Measurements from ENCODE around the gene TEX50.
"Not testable (repeated sequence)": the region's sequence is repeated elsewhere in the genome, so short reads cannot be mapped to it uniquely, and the experiment has no call there.

TEX50 gene

DNA sequence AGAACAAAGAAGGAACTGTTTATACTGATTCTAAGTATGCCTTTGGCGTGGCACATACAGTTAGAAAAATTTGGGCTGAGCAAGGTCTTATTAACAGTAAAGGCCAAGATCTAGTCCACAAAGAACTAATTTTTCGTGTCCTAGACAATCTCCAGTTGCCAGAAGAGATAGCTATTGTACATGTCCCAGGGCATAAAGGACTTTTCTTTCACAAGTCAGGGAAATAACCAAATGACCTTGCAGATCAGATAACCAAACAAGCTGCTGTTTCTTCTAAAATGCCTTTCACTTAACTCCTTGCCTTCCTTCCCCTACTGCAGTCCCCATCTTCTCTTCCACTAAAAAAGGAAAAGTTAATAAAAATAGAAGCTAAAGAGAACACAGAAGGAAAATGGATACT, 4.0 kb downstream of the TEX50 start:
- Mint-ChIP-seq H3K4me3 (no peak overlapping the region), H3K9me3 (peaks cover 9% of the 10 kb centered on the region), H3K27ac (no peak overlapping the region), H3K27me3 (no peaks in the 10 kb centered on the region), H3K4me1 (ENCODE audit: low read depth) (no peaks in the 10 kb centered on the region), H3K36me3 (ENCODE audit: low read depth) (no peaks in the 10 kb centered on the region)
- DNase-seq = no peak

DNA sequence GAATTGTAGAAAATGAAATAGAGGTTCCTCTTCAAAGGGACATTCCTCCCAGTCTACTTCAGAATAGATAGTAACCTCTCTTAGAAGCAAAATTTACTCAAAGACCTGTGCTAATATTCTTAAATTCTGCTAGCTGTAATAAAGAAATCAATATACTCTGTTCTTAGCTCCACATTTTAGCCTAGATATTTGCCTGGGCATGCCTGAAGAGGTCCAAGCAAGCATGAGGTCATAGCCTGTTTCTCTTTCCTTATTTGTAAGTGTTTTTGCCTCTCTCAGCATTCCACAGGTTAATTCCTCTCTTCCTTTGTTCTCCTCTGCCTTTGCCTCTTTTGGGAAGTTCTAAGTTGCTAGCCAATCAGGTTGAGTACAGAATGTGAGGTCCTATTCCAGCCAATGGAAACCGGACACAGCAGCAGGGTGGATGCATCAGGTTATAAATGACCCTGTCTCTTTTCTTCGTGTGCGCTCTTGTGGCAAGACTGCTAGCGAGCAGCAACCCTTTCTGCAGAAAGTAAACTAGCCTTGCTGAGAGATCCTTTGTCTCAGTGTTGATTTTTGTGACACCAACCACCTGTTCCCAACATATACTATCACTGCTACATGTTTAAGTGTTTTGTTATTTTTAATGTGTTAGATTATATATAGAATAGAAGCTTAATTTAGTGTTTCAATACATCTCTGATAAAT, 7.5 kb downstream of the TEX50 start:
- not testable (repeated sequence) for DNase-seq; H3K27me3 Mint-ChIP-seq; H3K4me3 Mint-ChIP-seq; H3K9me3 Mint-ChIP-seq; H3K27ac Mint-ChIP-seq; H3K36me3 Mint-ChIP-seq (ENCODE audit: low read depth); H3K4me1 Mint-ChIP-seq (ENCODE audit: low read depth)

- Mint-ChIP-seq H3K4me1 (ENCODE audit: low read depth) (no peaks in the 10 kb centered on the region), H3K36me3 (ENCODE audit: low read depth) (no peaks in the 10 kb centered on the region), H3K27me3 (no peaks in the 10 kb centered on the region), H3K27ac (no peak overlapping the region), H3K9me3 (no peaks in the 10 kb centered on the region), H3K4me3 (no peak overlapping the region)
- no peak for DNase-seq
Measured at GRCh38 chr1:173646656-173647055, 11.5 kb downstream of the TEX50 start.

DNA sequence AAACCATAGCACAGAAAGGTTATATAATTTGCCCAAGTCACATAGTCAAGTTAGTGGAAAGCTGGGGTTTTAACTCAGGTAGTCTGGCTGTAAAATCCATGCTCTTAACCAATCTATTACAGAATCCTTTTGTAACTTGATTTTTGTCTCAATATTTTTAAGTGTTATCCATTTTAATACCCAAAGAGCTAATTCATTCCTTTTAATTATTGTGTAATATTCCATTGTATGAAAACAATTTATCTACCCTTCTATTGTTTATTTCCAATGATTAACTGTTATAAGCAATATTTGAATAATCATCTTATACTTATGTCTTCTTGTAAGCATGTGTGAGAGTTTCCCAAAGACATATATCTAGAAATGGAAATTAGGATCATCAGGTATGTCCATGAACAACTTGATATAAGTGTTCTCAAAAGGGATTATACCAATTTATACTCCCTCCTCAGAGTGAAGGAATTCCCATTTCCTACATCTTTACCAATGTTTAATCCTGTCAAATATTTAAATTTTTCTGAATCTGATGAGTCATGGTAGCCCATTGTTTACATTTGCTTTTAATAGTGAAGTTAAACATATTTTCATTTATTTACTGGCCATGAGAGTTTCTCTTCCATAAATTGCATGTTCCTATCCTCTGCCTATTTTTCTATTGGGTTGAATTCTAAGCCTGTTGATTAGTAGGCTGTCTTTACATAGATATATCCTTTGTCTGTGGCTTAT, 13.9 kb downstream of the TEX50 start:
- H3K27ac Mint-ChIP-seq = no peak overlapping the region
- no peaks in the 10 kb centered on the region for H3K27me3 Mint-ChIP-seq
- no peaks in the 10 kb centered on the region for H3K9me3 Mint-ChIP-seq

DNA sequence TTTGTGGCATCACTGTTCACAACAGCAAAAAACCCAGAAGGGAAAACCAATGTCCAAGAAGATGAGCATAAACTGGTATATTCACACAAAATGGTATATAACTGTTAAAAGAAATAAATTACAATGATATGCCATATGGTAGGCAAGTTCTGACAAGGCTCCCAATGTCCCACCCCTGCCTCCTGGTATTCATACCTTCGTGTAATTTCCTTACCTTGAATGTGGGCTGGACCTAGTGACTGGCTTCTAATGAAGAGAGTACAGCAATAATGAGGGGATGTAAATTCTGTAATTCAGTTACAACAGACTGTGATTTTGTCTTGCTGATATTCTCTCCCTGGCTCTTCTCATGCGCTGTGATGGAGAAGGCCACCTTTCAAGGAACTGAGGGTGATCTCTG, 25.2 kb downstream of the TEX50 start:
- H3K36me3 Mint-ChIP-seq (ENCODE audit: low read depth) = no peaks in the 10 kb centered on the region
- no peak for DNase-seq
- no peaks in the 10 kb centered on the region for H3K4me1 Mint-ChIP-seq (ENCODE audit: low read depth)
- H3K27ac Mint-ChIP-seq = no peak overlapping the region
- H3K9me3 Mint-ChIP-seq = peaks cover 7% of the 10 kb centered on the region
- H3K4me3 Mint-ChIP-seq = no peak overlapping the region
- H3K27me3 Mint-ChIP-seq = peaks cover 6% of the 10 kb centered on the region

More for the DNA sequence above, 13.9 kb downstream of the TEX50 start:
- no peaks in the 10 kb centered on the region for H3K36me3 Mint-ChIP-seq (ENCODE audit: low read depth)
- no peaks in the 10 kb centered on the region for H3K4me1 Mint-ChIP-seq (ENCODE audit: low read depth)
- DNase-seq = no peak
- no peak overlapping the region for H3K4me3 Mint-ChIP-seq

- Mint-ChIP-seq H3K36me3 (ENCODE audit: low read depth) (no peaks in the 10 kb centered on the region), H3K4me3 (no peak overlapping the region), H3K27me3 (peaks cover 2% of the 10 kb centered on the region), H3K27ac (no peak overlapping the region), H3K9me3 (peaks cover 3% of the 10 kb centered on the region), H3K4me1 (ENCODE audit: low read depth) (no peaks in the 10 kb centered on the region)
- DNase-seq = no peak
Measured at GRCh38 chr1:173661271-173661670, 26.1 kb downstream of the TEX50 start.

- H3K36me3 Mint-ChIP-seq (ENCODE audit: low read depth) = no peaks in the 10 kb centered on the region
Measured at GRCh38 chr1:173661763-173662162, 26.6 kb downstream of the TEX50 start.

GRCh38 chr1:173663159-173663558, 28.0 kb downstream of the TEX50 start:
- H3K4me3 Mint-ChIP-seq = no peak overlapping the region

More at GRCh38 chr1:173661763-173662162, 26.6 kb downstream of the TEX50 start:
- H3K9me3 Mint-ChIP-seq = no peaks in the 10 kb centered on the region
- H3K27ac Mint-ChIP-seq = no peak overlapping the region
- no peaks in the 10 kb centered on the region for H3K4me1 Mint-ChIP-seq (ENCODE audit: low read depth)
- no peak overlapping the region for H3K4me3 Mint-ChIP-seq
- H3K27me3 Mint-ChIP-seq = no peaks in the 10 kb centered on the region
- no peak for DNase-seq

GRCh38 chr1:173666646-173667045, 31.5 kb downstream of the TEX50 start:
- H3K27me3 Mint-ChIP-seq = peaks cover 40% of the 10 kb centered on the region
- no peak for DNase-seq

More at GRCh38 chr1:173663159-173663558, 28.0 kb downstream of the TEX50 start:
- peaks cover 8% of the 10 kb centered on the region for H3K27me3 Mint-ChIP-seq
- H3K4me1 Mint-ChIP-seq (ENCODE audit: low read depth) = no peaks in the 10 kb centered on the region
- no peak for DNase-seq
- H3K27ac Mint-ChIP-seq = no peak overlapping the region
- no peaks in the 10 kb centered on the region for H3K36me3 Mint-ChIP-seq (ENCODE audit: low read depth)
- H3K9me3 Mint-ChIP-seq = no peaks in the 10 kb centered on the region

DNA sequence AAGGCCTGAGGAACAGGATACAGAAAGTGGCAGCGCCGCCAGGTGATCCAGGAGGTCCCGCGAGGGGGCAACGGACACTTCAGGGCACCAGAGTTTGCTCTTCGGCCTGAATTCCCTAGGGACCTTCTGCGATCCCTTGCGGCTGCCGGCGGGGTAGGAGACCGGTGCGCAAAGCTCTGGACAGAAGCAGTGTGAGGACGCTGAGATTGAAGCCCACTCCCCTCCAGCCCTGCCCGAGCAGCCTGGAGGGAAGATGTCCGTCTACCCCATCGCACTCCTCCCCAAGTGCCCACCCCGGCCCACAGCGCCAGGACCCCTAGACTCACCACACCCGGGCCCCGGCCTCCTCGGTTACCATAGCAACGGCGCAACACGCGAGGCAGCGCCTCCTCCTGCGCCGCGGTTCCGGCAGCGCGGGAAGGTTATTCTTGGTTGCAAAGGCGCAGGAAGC, 34.4 kb downstream of the TEX50 start, which contains the start of gene ANKRD45:
Gene ANKRD45 (minus strand): TSS at position 361 of the 451 bp plus-strand sequence. CDS start 10,433 bp downstream, outside the sequence.
- Mint-ChIP-seq H3K27me3 (peaks cover 40% of the 10 kb centered on the region), H3K4me3 (peak within 1 kb of the TSS; percentile 51), H3K4me1 (ENCODE audit: low read depth) (peaks cover 11% of the 10 kb centered on the region), H3K9me3 (no peaks in the 10 kb centered on the region), H3K27ac (no peak within 1 kb of the TSS), H3K36me3 (ENCODE audit: low read depth) (no peaks in the 10 kb centered on the region)
- peak; percentile 37 for DNase-seq

More at GRCh38 chr1:173666646-173667045, 31.5 kb downstream of the TEX50 start:
- no peaks in the 10 kb centered on the region for H3K36me3 Mint-ChIP-seq (ENCODE audit: low read depth)
- H3K4me1 Mint-ChIP-seq (ENCODE audit: low read depth) = peaks cover 11% of the 10 kb centered on the region
- no peaks in the 10 kb centered on the region for H3K9me3 Mint-ChIP-seq
- no peak overlapping the region for H3K4me3 Mint-ChIP-seq
- no peak overlapping the region for H3K27ac Mint-ChIP-seq

GRCh38 chr1:173674496-173674895, 39.4 kb downstream of the TEX50 start:
- peaks cover 19% of the 10 kb centered on the region for H3K27me3 Mint-ChIP-seq
- not testable (repeated sequence) for H3K27ac Mint-ChIP-seq; DNase-seq; H3K36me3 Mint-ChIP-seq (ENCODE audit: low read depth); H3K9me3 Mint-ChIP-seq; H3K4me1 Mint-ChIP-seq (ENCODE audit: low read depth); H3K4me3 Mint-ChIP-seq

- H3K27ac Mint-ChIP-seq; H3K36me3 Mint-ChIP-seq (ENCODE audit: low read depth); H3K4me3 Mint-ChIP-seq; H3K4me1 Mint-ChIP-seq (ENCODE audit: low read depth); DNase-seq; H3K27me3 Mint-ChIP-seq: not testable (repeated sequence)
- peaks cover 13% of the 10 kb centered on the region for H3K9me3 Mint-ChIP-seq
Measured at GRCh38 chr1:173680152-173680551, 45.0 kb downstream of the TEX50 start.

GRCh38 chr1:173682184-173682583, 47.0 kb downstream of the TEX50 start:
- Mint-ChIP-seq H3K27me3 (no peaks in the 10 kb centered on the region), H3K9me3 (peaks cover 8% of the 10 kb centered on the region), H3K36me3 (ENCODE audit: low read depth) (no peaks in the 10 kb centered on the region), H3K4me3 (no peak overlapping the region), H3K4me1 (ENCODE audit: low read depth) (no peaks in the 10 kb centered on the region), H3K27ac (no peak overlapping the region)
- no peak for DNase-seq

GRCh38 chr1:173683838-173684237, 48.7 kb downstream of the TEX50 start:
- not testable (repeated sequence) for H3K4me3 Mint-ChIP-seq; H3K27me3 Mint-ChIP-seq; H3K4me1 Mint-ChIP-seq (ENCODE audit: low read depth); H3K27ac Mint-ChIP-seq; H3K36me3 Mint-ChIP-seq (ENCODE audit: low read depth); DNase-seq; H3K9me3 Mint-ChIP-seq

- H3K9me3 Mint-ChIP-seq; H3K4me3 Mint-ChIP-seq; H3K27ac Mint-ChIP-seq; H3K27me3 Mint-ChIP-seq; H3K4me1 Mint-ChIP-seq (ENCODE audit: low read depth); DNase-seq; H3K36me3 Mint-ChIP-seq (ENCODE audit: low read depth): not testable (repeated sequence)
Measured at GRCh38 chr1:173685121-173685520, 50.0 kb downstream of the TEX50 start.

Measured in activated T-cell treated with anti-CD3 and anti-CD28 coated beads, Interleukin-2, amount 50 U/mL, for 24 hours (primary cell).